ENCODE data around the gene DIAPH3.

DIAPH3 gene

DNA sequence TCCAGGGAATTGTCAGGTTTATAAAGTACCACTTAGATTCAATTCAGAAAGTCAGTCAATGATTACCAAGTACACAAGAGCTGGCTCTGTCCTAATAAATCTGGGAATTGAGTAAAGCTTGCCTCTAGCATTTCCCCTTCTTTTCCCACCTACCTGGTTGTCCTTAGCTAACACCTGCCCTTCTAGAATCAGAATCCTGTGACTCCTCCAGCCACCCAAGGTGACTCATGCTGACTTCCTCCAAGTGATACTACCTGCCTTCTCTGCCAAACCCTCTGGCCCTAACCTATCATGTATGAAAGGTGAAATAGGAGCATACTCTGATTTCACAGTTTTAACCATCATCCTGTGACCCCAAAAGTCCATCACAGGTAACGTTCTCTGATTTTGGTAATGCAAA lies 151.2 kb downstream of the DIAPH3 start:
- no peak for DNase-seq

DNA sequence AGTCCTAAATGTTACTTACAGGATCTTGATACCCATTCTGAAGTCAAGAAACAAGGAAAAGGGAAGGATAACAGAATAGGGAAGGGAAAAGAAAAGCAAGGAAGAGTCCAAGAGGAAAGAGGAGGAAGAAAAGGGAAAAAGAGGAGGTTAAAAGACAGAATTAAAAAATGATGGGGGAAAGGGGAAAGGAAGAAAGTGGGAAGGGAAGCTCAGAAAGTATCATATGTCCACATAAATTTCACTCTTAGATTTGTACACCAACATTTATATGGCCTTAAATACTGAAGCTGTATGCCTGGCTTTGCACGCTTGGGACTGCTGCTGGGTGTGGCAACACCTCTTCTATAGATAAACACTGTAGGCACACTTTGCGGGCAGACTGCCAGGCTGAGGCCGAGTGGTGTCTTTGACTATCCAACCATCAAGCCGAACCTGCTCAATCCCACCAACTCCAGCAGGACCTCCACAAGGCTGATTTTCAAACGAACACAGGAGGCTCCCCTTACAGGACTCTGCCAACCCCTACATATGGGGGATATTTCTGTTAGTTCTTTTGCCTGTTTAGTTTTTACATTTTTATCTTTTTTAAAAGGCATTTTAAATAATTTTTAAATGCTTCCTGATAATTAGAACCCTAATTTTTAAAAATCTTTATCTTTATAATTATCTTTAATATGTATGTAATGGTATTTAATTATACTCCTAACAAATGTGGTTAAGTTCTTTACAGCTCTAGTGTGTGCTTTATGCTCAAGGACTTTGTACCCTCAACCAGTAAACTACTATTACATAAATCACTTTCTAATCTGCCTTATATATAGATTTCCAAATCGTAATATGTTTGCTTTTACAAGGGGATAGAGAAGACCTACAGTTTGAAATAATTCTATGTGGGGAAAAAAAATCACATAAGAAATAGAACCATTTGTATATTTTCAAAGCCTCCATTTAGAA lies 154.2 kb downstream of the DIAPH3 start:
- DNase-seq: no peak

DNA sequence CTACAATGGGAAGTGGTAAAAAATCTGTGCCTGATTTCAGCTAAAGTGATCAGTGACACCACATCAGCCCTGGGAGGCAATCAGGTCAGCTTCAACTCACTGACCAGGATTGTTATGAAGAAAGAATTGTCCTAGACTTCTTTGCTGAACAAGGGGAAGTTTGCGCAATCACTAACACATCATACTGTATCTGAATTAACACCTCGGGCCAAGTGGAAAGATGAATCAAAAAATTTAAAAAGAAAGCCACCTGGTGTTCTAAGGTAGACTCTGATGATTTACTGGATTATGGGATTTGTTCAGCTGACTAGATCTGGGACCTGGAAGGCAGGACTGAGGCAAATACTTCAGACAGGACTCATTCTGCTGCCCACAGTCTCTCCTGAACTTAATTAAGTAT lies 161.8 kb downstream of the DIAPH3 start:
- DNase-seq: no peak

DNA sequence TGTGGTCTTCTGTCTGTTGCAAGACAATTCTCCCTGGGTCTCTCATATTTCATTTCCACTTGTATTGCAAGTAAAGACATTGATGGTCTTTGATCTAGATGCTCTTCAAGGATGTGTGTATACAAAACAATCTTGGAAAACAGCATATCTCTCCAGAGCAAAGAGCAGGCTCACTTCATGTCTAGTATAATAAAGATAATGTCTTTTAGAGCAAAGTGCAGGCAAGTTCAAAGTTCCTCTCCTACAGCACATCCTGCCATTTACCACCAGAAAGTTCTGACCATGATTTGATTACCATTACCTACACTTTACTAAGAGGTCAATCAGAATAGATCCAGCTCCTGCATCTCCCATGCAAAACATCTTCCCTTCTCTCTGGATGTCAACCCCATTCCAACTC lies 162.8 kb downstream of the DIAPH3 start:
- DNase-seq: no peak

DNA sequence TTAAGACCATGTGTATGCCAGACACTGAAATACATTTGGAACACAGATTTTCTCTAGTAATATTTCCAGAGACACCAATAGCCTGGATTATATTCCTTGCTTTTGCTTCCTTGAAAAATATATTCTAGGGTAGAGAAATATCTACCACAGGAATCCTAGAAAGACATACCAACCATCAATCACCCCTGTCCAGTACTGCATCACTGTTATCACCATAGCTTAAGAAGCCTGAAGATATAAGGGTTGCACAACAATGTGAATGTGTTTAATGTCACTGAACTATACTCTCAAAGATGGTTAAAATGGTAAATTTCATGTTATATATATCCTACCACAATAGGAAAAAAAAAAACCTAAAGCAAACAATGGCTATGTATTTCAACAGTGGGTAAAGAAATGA lies 163.6 kb downstream of the DIAPH3 start:
- DNase-seq: no peak

DNA sequence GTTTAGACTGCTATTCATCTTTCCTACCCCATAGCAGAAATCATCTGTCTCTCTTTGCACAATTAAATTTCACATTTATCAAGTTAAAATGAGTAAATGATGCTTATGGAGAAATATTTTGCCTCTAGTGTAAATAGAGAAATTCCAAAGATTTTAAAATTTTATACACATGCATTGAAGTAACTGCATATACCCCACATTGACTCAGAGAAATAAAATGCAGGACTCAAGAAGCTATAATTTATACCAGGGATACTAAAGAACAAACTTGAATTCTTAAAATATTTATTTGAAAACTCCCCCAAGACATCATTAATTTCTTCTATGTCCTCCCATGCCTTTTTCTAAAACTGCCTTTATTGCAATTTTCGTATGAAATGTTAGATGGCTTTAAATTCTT lies 165.8 kb downstream of the DIAPH3 start:
- DNase-seq: no peak

DNA sequence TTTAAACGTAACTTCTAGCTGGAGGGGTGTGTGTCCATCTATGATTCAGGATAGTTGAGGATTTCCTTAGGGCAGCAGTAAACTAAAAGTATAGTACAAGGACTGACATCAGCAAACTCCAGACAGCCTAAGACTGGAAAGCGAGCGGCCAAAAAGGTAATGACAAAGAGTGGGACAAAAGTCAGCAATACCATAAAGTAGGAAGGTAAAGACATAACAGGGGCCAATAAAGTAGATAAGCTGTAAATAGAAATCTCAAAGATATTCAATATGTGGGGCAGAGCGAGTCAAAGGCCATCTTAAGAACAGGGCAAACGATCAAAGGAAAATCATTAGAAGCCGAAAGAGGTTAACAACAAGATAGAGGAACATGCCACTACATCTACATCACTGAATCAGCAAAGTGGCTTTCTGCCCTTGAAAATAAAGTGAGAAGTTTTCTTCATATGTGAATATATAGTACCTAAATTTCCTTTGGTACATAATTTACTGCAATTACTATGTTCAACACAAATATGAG lies 167.2 kb downstream of the DIAPH3 start:
- DNase-seq: no peak

DNA sequence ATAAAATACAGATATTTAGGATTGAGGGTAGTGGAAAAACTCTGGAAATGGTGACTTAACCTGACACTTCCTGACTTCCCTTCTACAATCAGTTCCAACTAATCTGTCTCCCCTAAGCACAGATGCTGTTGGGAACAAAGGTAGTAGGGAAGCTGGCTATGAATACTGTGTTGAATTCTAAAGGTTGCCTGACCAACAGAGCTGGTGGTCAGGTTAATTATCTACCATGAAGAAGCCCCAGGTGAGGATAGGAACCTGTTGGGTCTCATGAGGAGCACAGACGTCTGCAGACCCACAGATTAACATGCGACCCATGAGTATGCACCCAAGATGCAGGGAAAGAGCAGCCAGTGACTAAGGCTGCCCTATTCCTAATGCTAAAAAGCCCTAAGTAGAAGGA lies 172.3 kb downstream of the DIAPH3 start:
- DNase-seq: no peak

DNA sequence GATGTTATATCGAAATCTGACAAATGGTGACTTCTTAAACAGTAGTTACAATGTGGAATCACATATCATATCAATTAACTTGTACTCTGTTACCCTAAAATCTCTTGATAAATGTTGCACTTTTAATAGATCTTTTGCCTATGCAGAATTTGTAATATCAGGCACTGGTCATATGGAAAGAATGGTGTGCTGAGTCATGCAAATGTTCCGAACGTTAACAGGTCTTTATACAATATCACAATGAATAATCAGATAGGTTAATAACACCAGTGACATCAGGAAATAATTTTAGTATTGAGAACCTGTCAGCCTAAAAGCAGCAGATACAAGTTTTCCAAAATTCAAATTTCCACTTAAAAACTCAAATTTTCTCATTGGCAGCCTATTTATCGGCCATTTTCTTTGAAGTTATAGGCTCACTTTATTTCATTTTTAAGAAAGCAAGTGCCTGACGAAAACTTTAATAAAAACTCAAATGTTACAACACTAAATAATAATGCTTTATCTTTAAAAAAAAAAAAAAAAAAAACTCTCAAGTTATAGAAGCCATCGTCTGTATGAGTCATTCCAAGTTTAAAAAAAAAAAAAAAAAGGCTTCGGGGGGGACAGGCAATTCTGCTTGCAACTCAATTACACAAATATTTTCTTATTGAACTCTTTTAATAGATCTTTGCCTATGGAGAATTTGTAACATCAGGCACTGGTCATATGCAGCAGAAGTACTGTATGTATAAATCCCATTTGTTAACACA lies 180.9 kb downstream of the DIAPH3 start:
- no peak for DNase-seq

DNA sequence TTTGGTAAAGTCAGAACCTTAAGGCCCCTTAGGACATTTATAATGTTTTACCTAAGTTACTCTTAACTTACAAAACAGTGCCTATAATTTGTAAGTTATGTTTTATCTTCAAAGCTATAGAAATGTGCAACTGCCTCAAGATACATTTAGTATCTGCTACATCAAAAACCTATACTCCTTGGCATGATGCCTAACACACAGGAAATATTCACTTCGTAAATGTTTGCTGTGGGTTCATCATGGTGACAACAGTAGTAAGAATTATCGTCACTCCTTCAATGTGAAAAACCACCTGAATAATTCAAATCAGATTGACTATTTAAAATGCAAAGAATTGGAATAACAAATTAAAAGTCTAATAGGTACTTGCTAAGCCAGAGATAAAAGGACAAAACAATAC lies 184.1 kb downstream of the DIAPH3 start:
- DNase-seq: no peak

DNA sequence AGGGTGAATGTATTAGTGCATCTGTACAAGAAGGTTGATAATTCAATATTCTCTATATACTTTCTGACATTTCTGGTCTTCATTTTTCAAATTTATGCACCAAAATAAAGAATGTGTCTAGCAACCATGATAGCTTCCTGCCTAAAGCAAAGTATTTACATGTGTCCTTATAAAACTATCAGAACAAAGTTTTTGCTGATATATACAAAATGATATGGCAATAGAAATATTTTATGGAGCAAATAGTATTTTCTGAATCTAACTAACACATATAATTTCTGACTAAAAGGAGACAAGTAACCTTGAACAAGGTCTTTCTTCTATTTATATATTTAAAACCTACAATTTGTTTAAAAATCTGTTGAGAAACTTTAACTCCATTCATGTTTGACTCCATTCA lies 184.9 kb downstream of the DIAPH3 start:
- DNase-seq: no peak

DNA sequence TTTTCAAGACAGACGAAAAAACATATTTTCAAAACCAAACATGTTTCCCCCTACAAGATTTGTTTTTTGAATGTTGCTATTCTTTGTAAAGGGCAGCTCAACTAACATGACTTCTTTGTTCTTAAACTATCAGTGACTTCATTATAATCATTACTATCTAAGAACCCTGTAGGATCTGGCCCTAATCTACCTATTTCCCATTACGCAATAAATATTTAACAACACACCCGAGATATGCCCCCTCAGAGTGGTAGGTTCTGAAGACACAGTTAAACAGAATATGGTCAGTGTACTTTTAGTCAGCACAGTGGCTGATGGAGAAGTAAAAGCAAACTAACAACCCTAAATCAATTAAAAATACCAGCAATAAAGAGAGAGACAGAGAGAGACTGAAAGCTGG lies 186.9 kb downstream of the DIAPH3 start:
- DNase-seq: no peak

DNA sequence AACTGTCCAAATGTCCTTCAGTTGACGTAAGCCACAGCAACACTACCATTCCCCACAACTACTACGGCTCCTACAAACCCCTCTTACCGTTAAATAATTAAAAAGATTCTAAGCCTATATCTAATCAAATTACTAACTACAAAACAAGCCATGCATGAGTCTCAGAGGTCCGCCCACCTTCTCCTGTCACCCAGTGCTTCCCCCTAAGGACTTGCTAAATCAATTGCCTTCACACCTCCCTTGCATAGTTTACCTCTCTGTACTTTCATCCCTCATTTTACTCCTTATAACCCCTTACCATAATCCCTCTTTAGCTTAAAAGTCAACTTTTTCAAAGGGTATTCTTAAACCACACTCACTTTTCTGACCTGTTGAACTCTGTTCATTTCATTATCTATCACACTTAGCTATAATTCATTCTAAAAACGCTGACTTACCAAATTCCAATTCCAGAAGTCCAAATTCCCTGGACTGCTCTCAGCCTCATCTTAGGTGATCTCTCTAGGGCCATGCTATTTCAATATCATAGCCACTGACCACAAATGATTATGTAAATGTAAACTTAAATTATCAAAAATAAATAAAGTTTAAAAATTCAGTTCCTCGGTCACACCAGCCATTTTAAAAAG lies 187.8 kb downstream of the DIAPH3 start:
- DNase-seq: no peak

DNA sequence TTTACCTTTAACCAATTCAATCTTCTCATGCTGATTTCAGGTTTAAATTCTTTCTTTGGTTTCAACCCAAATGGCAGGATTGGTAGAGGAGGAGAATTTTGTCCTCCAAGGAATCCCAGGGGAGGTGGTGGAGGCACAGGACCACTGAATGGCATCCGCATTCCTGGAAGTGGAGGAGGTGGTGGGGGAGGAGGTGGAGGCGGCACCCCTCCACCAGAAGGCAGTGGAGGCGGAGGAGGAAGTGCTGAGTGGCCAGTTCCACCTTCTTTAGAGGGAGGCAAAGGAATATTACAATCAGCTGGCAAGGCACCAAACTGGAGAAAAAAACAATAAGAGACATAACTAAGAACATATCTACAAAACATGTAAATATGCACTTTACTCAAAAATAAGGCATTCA lies 192.9 kb downstream of the DIAPH3 start:
- no peak for DNase-seq

DNA sequence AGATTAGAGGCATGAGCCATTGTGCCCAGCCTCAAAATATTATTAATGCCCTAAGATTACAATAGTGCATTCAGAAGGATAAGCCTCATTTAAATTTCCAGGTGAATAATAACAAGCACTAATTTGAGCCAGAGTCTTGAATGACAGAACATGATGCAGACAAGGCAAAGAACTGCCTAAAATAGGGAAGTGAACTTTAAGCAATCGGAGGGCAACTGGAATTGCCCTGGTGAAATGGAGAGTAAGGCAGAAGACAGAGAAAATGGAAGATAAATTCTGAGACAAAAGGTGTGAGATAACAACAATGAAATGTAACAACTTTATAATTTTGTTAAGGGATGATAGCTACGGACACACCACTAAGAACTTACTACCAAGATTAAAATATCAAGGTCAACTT lies 199.9 kb downstream of the DIAPH3 start:
- no peak for DNase-seq

DNA sequence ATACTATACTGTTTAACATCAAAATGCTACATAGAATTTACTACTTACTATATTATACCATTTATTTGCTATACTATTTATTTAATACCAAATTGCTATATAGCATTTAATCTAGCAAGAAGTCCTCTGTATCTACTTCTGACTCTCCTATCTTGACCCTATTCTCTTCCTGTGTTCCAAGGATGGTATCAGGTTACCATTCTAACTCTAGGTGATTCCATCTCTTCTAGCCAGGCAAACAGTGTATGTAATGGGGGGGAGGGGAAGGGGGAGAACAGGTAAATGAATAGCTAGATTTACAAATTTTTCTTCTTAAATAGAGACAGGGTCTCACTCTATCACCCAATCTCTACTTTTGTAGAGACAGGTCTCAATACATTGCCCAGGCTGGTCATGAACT lies 200.3 kb downstream of the DIAPH3 start:
- DNase-seq: no peak

DNA sequence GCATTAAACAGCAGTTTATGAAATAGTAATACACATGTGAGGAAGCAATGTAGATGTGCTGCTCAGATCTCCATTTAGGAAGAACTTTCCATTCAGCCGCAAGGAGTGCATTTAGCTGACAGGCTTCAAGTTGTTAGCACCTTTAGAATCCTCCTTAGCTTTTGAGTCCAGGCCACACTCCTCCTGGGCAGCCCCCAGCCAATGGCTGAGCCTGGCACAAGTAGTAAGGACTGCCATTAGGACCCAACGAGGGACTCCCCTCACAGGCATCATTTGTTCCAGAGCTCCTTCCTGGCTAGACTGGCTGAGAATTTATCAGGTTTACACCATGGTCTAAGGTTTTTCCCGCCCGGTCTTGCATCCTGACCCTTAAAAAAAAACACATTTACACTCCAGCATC lies 201.4 kb downstream of the DIAPH3 start:
- no peak for DNase-seq

DNA sequence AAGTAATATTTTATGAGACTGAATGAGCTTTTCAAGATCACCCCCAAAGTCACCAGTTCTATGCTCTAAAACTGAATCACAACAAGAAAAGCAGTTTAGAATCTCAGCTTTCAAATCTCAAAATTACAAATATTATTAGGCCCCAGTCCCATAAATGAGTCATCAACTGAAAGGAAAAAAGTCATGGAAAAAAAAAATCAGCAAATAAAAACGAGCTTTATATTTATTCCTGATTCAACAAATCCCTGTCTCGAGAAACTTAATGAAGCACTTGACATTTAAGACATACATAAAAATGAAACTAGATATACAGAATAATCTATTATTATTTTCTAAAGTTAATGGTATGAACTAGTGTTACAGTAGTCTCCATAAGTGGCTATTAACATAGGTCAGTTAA lies 203.0 kb downstream of the DIAPH3 start:
- DNase-seq: no peak

DNA sequence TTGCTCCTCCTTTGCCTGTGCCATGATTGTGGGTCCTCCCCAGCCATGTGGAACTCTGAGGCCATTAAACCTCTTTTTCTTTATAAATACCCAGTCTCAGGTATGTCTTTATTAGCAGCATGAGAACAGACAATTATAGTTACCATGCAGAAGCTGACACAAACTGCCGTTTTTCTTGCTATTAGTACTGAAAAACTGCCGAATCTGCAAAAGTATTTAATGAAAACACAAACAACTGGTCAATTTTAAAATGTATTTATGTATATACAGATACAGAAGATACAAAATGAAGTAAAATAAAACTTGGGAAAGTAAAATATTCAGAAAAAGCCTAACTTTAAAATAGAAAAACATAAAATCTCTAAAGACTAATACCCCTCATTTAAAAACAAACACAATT lies 206.3 kb downstream of the DIAPH3 start:
- DNase-seq: no peak

DNA sequence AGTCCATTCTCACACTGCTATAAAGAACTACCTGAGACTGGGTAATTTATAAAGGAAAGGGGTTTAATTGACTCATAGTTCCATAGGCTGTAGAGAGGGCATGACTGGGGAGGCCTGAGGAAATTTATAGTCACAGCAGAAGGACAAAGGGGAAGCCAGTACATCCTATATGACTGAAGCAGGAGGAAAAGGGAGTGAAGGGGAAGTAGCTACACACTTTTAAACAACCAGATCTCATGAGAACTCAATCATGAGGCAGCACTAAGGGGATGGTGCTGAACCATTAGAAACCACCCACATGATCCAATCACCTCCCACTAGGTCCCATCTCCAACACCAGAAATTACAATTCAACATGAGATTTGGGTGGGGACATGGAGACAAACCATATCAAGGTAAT lies 209.1 kb downstream of the DIAPH3 start:
- no peak for DNase-seq

DNA sequence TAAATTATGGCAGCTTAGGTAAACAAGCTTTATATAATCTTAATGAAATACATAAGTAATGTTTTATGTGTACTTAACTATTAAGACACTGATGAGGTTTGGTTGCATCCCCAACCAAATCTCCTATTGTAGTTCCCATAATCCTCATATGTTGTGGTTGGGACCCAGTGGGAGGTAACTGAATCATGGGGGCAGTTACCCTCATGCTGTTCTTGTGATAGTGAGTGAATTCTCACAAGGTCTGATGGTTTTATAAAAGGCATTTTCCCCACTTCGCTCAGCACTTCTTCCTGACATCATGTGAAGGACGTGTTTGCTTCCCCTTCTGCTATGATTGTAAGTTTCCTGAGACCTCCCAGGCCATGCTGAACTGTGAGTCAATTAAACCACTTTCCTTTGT lies 212.7 kb downstream of the DIAPH3 start:
- no peak for DNase-seq

DNA sequence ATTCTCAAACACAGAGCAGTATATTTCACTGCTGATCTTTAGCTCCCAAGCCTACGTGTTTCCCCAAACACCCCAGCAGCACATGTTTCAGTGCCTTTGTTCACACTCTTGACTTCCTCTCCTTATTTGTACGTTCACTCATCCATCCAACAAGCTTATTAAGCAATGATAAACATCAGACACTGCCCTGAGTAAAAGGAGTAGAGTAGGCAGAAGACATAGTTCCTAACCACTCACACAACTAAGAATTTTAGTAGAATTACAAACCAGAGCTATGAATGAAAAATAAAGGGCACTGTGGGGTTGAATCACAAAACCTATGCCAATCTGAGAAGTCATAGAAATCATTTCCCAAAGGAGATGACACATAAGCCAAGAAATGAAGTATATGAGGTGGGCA lies 213.5 kb downstream of the DIAPH3 start:
- no peak for DNase-seq

DNA sequence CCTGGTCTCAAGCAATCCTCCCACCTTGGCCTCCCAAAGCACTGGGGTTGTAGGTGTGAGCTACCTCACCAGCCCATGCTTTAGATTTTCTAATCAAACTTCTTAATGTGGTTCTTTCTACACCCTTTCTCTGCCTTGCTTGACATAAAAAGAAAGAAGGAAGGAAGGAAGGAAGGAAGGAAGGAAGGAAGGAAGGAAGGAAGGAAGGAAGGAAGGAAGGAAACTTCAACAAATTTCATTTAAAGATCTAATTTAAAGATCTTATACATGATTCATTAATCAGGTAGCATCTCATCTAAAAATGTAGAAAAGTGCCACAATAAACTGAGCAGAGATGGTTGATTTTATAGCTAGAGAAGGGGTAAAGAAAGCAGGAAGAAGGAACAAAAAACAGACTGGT lies 215.0 kb downstream of the DIAPH3 start:
- DNase-seq: no peak

DNA sequence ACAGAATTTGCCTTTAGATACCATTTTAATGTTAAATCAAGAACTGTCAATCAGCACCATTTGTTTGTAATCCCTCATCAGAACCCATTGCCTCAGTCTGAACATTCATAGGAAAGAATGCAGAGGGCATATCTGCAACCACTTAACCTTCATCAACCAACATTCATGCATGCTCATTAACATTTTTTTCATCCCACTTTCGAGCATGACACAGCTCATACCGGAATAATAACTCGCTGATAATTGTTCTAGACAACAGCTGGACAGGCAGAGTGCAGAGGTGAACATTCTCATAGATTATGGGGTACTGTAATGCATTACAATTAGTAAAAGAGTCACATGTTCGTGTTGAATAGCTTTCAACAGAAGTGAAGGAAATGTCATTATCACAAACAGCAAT lies 216.8 kb downstream of the DIAPH3 start:
- DNase-seq: no peak
